ENCODE results near the gene DYRK1B. TPM values are rescaled to one million over a fixed set of nuclear protein-coding genes. Genes with fewer than 3 reads are reported as not detected.
A peak's percentile ranks its signal among the peaks of the same experiment; 100 is the strongest.
"Not testable (repeated sequence)": the region's sequence is repeated elsewhere in the genome, so short reads cannot be mapped to it uniquely, and the experiment has no call there.

DYRK1B gene
- total and polyA plus RNA-seq, 12 donors, result 7.3 to 43.5 (median 29.3) TPM

DNA sequence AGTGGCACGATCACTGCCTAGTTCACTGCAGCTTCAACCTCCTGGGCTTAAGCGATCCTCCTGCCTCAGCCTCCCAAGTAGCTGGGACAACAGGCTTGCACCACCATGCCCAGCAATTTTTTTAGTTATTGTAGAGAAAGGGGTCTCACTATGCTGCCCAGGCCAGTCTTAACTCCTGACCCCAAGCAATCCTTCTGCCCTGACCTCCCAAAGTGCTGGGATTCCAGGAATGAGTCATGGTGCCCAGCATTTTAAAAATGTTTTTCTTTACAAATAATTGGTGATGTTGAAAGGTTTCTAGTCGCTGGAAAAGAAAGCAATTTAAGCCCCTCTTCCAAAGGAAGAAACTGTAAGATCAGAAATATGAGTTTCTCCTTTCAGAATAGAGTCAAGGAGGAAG lies 19.4 kb downstream of the DYRK1B start:
- intact Hi-C loops (cut with DNase I), result no loop called here
- ATAC-seq, result no peak
- H3K27ac ChIP-seq, result peak overlapping the region in 1 of 10 donors; percentile 81
- H3K4me3 ChIP-seq, result no peak overlapping the region
- DNase-seq, result no peak
- TF ChIP-seq CTCF (IDR thresholded peaks at IDR 0.05), result no peak
- H3K36me3 ChIP-seq, result peaks cover 0 to 13% (median 0%) of the 10 kb centered on the region in 9 donors
- H3K9me3 ChIP-seq, result peaks cover 0 to under 1% (median 0%) of the 10 kb centered on the region in 11 donors
- H3K4me1 ChIP-seq, result peaks cover 0 to 18% (median 5%) of the 10 kb centered on the region in 9 donors
- no peaks in the 10 kb centered on the region for H3K27me3 ChIP-seq
- WGBS, 2 donors, result 91 to 93% methylated on average over 3 of the region's 3 CpGs

DNA sequence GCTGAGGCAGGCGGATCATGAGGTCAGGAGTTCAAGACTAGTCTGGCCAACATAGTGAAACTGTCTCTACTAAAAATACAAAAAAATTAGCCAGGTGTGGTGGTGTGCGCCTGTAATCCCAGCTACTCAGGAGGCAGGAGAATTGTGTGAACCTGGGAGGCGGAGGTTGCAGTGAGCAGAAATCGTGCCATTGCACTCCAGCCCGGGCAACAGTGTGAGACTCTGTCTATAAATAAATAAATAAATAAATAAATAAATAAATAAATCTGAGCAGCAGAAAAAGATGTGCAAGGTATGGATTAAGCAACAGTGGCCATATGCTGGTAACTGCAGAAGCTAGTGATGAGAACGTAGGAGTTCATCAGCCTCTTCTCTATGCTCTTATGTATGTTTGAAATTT lies 19.9 kb downstream of the DYRK1B start:
- 91 to 97% methylated on average over 6 of the region's 6 CpGs for WGBS, 2 donors
- intact Hi-C loops (cut with DNase I); ATAC-seq; H3K4me3 ChIP-seq; DNase-seq; H3K9me3 ChIP-seq; H3K27me3 ChIP-seq; H3K27ac ChIP-seq: not testable (repeated sequence)
- H3K4me1 ChIP-seq, result peaks cover 0 to 18% (median 5%) of the 10 kb centered on the region in 9 donors
- peaks cover 0 to 13% (median 0%) of the 10 kb centered on the region in 9 donors for H3K36me3 ChIP-seq

DNA sequence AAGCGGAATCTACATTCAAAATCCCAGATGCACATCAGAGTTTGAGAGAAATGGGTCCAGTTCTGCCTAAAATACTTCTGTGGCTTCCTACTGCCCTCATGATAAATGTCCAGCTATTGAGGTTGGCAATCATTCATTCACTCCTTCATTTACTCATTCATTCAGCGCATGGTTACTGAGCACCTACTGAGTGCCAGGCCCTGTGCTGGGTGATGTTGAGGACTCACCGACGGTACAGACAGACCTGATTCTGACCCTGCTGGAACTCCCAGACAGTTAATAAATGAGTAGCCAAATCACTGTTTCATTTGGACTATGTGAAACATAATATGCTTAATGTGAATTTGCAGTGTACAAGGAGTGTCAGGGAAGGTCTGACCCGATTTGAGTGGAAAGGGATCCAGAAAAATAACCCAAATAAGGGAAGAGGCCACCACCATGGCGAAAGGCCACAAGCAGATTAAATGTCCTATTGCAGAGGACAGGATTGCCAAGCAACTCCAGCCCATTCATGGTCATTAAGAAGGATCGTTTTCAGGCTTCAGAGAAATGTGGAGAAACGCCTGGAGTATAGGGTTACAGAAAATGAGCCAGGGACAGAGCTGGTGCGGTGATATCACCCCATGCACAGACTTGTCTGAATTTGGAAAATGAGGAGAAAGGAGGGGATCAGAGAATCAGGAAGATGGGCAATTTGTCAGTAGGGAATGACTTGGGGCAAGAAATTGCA lies 20.5 kb downstream of the DYRK1B start:
- Histone ChIP-seq H3K36me3 (peaks cover 0 to 13% (median 0%) of the 10 kb centered on the region in 9 donors), H3K4me3 (no peak overlapping the region), H3K27ac (no peak overlapping the region), H3K27me3 (no peaks in the 10 kb centered on the region), H3K4me1 (peaks cover 0 to 18% (median 5%) of the 10 kb centered on the region in 9 donors), H3K9me3 (peaks cover 0 to 8% (median 0%) of the 10 kb centered on the region in 11 donors)
- intact Hi-C loops (cut with DNase I), result no loop called here
- DNase-seq, result no peak
- no peak for TF ChIP-seq CTCF (IDR thresholded peaks at IDR 0.05)
- 83 to 89% methylated on average over 9 of the region's 9 CpGs for WGBS, 2 donors
- ATAC-seq, result no peak

GRCh38 chr19:39811064-39811463 lies 22.9 kb downstream of the DYRK1B start:
- 89% methylated on average over 4 of the region's 4 CpGs for WGBS, 2 donors
- intact Hi-C loops (cut with DNase I), result no loop called here

More at GRCh38 chr19:39811064-39811463, 22.9 kb downstream of the DYRK1B start:
- ATAC-seq (no peak), DNase-seq (no peak)
- TF ChIP-seq CTCF (IDR thresholded peaks at IDR 0.05), result no peak
- H3K9me3 ChIP-seq, result peaks cover 0 to 8% (median 0%) of the 10 kb centered on the region in 11 donors
- H3K27me3 ChIP-seq, result no peaks in the 10 kb centered on the region
- H3K27ac ChIP-seq, result no peak overlapping the region
- H3K36me3 ChIP-seq, result no peaks in the 10 kb centered on the region
- H3K4me3 ChIP-seq, result no peak overlapping the region
- H3K4me1 ChIP-seq, result peaks cover 0 to 7% (median 2%) of the 10 kb centered on the region in 9 donors

All from heart right ventricle (tissue), 16 donors.